Left lung (tissue), 10 donors: ENCODE results near the gene C11orf71. TPM values are rescaled to one million over a fixed set of nuclear protein-coding genes. Genes with fewer than 3 reads are reported as not detected.

Experiments used
- ATAC-seq: fragments of 200-7000 bp; cut with Tn5 transposase; one replicate; pipeline ENCODE4 v1.9.1; 2020; ENCODE audit warnings: moderate library complexity
- DNase-seq, 4 donors: peaks; one replicate each; pipeline ENCODE4 v3.0.0-alpha.2; 2013 to 2020
- H3K27ac ChIP-seq, 2 donors: fragments of 200-600 bp; sonication (generic) in 1 of 2; one replicate each; pipeline versions ENCODE4 v1.5.0 to v1.8.0; 2020 to 2021
- H3K27me3 ChIP-seq, 2 donors: fragments of 200-600 bp; sonication (generic) in 1 of 2; one replicate each; pipeline versions ENCODE4 v1.5.0 to v1.8.0; 2020 to 2021
- H3K36me3 ChIP-seq, 2 donors: fragments of 200-600 bp; sonication (generic) in 1 of 2; one replicate each; pipeline versions ENCODE4 v1.5.0 to v1.8.0; 2020 to 2021
- H3K4me1 ChIP-seq, 2 donors: fragments of 200-600 bp; one replicate each; pipeline ENCODE4 v1.8.0; 2021
- H3K4me3 ChIP-seq, 2 donors: fragments of 200-600 bp; sonication (generic) in 1 of 2; one replicate each; pipeline versions ENCODE4 v1.5.0 to v1.8.0; 2020 to 2021; ENCODE audit warnings: mild to moderate bottlenecking in 1 of 2
- H3K9me3 ChIP-seq, 2 donors: fragments of 200-600 bp; sonication (generic) in 1 of 2; one replicate each; pipeline versions ENCODE4 v1.5.0 to v1.8.0; 2020 to 2021
- intact Hi-C, 2 donors: fragments of 100-400 bp; cut with DNase I; formaldehyde crosslinking; loops; one replicate each; pipeline versions ENCODE4 v1.11.2 to v1.14.2; 2022
- polyA plus RNA-seq, 6 donors: library from polyadenylated mRNA; unstranded; fragments of 120-200 nt; gene quantifications; one replicate each; pipeline ENCODE4 v1.2.1, GENCODE V29; 2013; ENCODE audit not compliant: insufficient read length in 6 of 6
- total RNA-seq, 2 donors: library from RNA; stranded (reverse); fragmentation: NEBNext Ultra II Directional; extraction: Animal tissue kit (Norgen Biotek cat#: 25700); gene quantifications; one replicate each; pipeline ENCODE4 v1.2.1, GENCODE V29; 2021
- TF ChIP-seq, protein P1 (sequence below), 2 donors: fragments of 200-600 bp; sonication (generic) in 1 of 2; IDR thresholded peaks; one replicate each; pipeline versions ENCODE4 v1.5.0 to v1.8.0; 2021; ENCODE audit warnings: antibody characterized with exemption in 2 of 2
- donor health status: DM: no; HTN: yes; CAD: no.
- donor health status: DM: no; HTN: no; CAD: no.

Gene C11orf71
- total and polyA plus RNA-seq, 8 donors: 6.5 to 11.3 (median 9.6) TPM

DNA sequence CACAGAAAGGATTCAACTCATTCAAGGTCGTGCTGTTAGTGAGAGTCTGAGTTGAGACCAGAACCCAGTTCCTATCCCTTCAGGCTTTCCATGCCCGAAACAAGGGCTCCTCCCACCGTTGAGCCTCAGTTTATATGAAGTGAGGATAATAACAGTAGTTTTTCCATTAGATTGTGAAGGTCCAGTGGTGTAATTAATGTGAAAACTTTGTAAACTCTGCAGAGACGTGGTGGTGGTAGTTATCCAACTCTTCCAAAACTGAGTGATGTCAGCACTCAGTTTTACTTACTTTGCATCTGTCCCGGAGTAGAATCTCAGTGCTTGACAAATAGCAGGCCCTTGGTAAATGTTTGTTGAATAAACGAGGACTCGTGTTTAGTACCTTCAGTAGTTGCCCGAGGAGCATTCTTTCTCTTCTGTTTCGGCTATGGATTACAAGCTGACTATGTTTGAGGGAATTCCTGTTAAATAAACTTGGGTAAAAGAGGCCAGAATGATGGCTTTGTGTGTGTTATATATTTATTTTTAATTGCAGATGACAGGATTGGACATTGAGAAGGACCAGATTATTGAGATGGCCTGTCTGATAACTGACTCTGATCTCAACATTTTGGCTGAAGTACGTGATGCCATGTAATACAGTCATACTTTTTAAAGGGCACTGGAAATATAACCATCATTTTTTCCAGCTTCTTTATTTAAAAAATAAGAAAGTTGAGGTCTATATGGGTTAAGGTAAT is 40.0 kb upstream of the C11orf71 start:
- peaks cover 0 to 9% of the 10 kb centered on the region in 2 donors for H3K36me3 ChIP-seq
- TF ChIP-seq, protein P1, sequence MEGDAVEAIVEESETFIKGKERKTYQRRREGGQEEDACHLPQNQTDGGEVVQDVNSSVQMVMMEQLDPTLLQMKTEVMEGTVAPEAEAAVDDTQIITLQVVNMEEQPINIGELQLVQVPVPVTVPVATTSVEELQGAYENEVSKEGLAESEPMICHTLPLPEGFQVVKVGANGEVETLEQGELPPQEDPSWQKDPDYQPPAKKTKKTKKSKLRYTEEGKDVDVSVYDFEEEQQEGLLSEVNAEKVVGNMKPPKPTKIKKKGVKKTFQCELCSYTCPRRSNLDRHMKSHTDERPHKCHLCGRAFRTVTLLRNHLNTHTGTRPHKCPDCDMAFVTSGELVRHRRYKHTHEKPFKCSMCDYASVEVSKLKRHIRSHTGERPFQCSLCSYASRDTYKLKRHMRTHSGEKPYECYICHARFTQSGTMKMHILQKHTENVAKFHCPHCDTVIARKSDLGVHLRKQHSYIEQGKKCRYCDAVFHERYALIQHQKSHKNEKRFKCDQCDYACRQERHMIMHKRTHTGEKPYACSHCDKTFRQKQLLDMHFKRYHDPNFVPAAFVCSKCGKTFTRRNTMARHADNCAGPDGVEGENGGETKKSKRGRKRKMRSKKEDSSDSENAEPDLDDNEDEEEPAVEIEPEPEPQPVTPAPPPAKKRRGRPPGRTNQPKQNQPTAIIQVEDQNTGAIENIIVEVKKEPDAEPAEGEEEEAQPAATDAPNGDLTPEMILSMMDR (IDR thresholded peaks at IDR 0.05): no peak
- DNase-seq (no peak), ATAC-seq (peak; percentile 40)
- peaks cover 11 to 22% of the 10 kb centered on the region in 2 donors for H3K4me1 ChIP-seq
- no peaks in the 10 kb centered on the region for H3K27me3 ChIP-seq
- peak overlapping the region; percentile 75 to 86 for H3K27ac ChIP-seq
- H3K4me3 ChIP-seq: peak overlapping the region; percentile 71 to 79
- no peaks in the 10 kb centered on the region for H3K9me3 ChIP-seq
- intact Hi-C loops: no loop called here

DNA sequence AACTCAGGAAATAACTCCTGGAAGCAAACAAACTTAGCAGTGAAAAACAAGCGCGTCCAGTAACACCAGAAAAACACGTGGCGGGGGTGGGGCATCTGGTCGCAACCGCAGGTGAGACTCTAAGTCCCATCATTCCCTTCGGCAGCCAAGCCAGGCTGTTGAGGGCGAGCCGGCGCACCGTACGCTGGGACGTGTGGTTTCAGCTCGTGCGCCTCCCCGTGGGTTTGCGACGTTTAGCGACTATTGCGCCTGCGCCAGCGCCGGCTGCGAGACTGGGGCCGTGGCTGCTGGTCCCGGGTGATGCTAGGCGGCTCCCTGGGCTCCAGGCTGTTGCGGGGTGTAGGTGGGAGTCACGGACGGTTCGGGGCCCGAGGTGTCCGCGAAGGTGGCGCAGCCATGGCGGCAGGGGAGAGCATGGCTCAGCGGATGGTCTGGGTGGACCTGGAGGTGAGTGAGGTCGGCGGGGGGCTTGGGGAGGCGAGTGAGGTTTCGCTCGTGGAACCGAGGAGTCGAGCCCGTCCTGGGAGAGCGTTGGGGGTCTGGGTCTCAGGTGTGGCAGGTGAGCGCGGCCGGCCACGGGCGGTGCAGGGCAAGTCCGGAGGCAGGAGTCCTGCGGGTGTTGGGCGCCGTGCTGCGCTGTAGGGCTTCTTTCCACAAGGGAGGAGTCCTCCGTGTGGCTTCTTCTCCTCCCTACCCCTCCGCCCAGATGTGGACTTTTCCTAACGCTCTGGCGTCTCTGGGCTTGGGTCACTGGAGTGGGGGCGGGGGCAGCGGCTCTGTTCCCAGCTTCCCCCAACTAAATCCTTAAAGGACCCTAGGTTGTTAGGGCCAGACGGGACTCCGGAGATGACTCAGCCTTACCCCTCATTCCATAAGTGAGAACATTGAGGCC is 39.2 kb upstream of the C11orf71 start, which contains the start of gene REXO2:
REXO2 (plus strand) TSS at position 239 of the 892 bp plus-strand sequence; CDS start at position 301, 62 bp downstream.
- intact Hi-C loops: no loop called here
- Histone ChIP-seq H3K4me3 (peak within 1 kb of the TSS; percentile 71 to 79), H3K36me3 (peaks cover 0 to 8% of the 10 kb centered on the region in 2 donors), H3K27me3 (no peaks in the 10 kb centered on the region), H3K27ac (peak within 1 kb of the TSS; percentile 75 to 86), H3K4me1 (peaks cover 11 to 22% of the 10 kb centered on the region in 2 donors), H3K9me3 (no peaks in the 10 kb centered on the region)
- TF ChIP-seq, protein P1 (IDR thresholded peaks at IDR 0.05): peak in 1 of 2 donors; percentile 26
- ATAC-seq (peak; percentile 99), DNase-seq (peak; percentile 87 to 97 (median 96))

DNA sequence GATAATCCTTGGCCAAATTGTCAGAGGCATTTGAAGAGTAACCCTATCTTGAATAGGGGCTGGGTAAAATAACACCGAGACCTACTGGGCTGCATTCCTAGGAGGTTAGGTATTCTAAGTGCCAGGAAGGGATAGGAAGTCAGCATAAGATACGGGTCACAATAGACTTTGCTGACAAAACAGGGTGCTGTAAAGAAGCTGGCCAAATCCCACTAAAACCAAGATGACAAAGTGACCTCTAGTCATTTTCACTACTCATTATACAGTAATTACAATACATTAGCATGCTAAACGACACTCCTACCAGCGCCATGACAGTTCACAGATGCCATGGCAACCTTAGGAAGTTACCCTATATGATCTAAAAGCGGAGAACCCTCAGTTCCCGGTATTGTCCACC is 38.0 kb upstream of the C11orf71 start:
- peak overlapping the region; percentile 75 to 86 for H3K27ac ChIP-seq
- ATAC-seq: peak; percentile 38
- TF ChIP-seq, protein P1 (IDR thresholded peaks at IDR 0.05): no peak

DNA sequence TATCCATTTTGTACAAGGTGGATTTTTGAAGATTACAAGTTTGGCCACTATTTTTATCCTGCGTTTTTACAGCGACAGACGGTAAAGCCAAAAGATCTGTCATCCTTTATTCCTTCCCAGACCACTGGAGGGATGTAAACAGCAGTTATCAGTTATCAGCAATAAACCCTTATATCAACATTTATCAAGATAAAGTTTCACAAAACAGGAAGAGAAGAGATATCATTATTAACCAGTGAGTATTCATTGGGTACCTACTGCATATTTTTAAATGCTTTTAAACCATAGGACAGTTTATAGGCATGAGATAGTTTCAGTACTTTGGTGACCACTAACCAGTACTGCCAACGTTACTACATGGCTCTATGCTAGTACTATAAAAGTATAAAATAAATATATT is 33.1 kb upstream of the C11orf71 start:
- intact Hi-C loops: no loop called here
- H3K9me3 ChIP-seq: no peaks in the 10 kb centered on the region
- no peaks in the 10 kb centered on the region for H3K36me3 ChIP-seq
- H3K4me1 ChIP-seq: peaks cover 0 to under 1% of the 10 kb centered on the region in 2 donors
- no peak overlapping the region for H3K4me3 ChIP-seq
- no peak overlapping the region for H3K27ac ChIP-seq
- TF ChIP-seq, protein P1 (IDR thresholded peaks at IDR 0.05): no peak
- no peak for ATAC-seq
- DNase-seq: no peak
- no peaks in the 10 kb centered on the region for H3K27me3 ChIP-seq

More for the DNA sequence above, 38.0 kb upstream of the C11orf71 start:
- Histone ChIP-seq H3K4me3 (peak overlapping the region in 1 of 2 donors; percentile 79), H3K4me1 (peaks cover 11 to 22% of the 10 kb centered on the region in 2 donors), H3K27me3 (no peaks in the 10 kb centered on the region), H3K36me3 (no peaks in the 10 kb centered on the region), H3K9me3 (no peaks in the 10 kb centered on the region)
- intact Hi-C loops: no loop called here
- peak in 1 of 4 donors; percentile 23 for DNase-seq

DNA sequence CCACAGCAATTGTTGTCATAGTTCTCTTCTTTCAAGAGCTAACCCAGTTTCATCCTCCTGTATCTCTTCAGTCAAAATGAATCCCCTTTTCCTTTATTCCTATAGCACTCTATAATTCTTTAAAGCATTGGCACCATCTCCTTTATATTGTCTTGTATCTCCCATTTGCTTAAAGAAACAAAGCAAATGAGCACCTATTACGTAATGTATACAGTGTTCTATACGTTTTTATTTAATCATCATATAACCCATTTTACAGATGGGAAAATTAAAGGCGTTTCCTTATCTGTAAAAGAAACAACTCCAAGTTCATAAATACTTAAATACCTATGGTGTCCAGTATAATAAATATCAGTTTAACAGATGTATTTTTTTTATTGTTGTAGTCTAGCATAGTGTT is 32.6 kb upstream of the C11orf71 start:
- Histone ChIP-seq H3K4me3 (no peak overlapping the region), H3K9me3 (no peaks in the 10 kb centered on the region), H3K27ac (no peak overlapping the region), H3K4me1 (no peaks in the 10 kb centered on the region), H3K27me3 (no peaks in the 10 kb centered on the region), H3K36me3 (no peaks in the 10 kb centered on the region)
- no peak for ATAC-seq
- TF ChIP-seq, protein P1 (IDR thresholded peaks at IDR 0.05): no peak
- intact Hi-C loops: no loop called here
- DNase-seq: no peak
